H9 (cell line): Measurements from ENCODE around the gene CLRN3. TPM values are rescaled to one million over a fixed set of nuclear protein-coding genes. Genes with fewer than 3 reads are reported as not detected.

Experiments used
- DNase-seq: peaks from one replicate; pipeline ENCODE4 v3.0.0-alpha.2; 2017
- H2AFZ ChIP-seq: one replicate; pipeline ENCODE4 v1.6.1; 2013; ENCODE audit warnings: mild to moderate bottlenecking, low read length, control low read depth, moderate library complexity
- H2AK5ac ChIP-seq: 2 replicates; pipeline ENCODE4 v1.6.1; 2013; ENCODE audit warnings: low read length, control low read depth, mixed read lengths; ENCODE audit not compliant: insufficient read length
- H2BK120ac ChIP-seq: one replicate; pipeline ENCODE4 v1.6.1; 2013; ENCODE audit warnings: low read depth, mild to moderate bottlenecking, low read length, control low read depth, inconsistent platforms; ENCODE audit not compliant: poor library complexity, severe bottlenecking
- H2BK12ac ChIP-seq: 2 replicates; pipeline ENCODE4 v1.6.1; 2013; ENCODE audit warnings: low read length, control low read depth, mixed read lengths, low read depth; ENCODE audit not compliant: insufficient read length
- H2BK15ac ChIP-seq: 2 replicates; pipeline ENCODE4 v1.6.1; 2013; ENCODE audit warnings: low read depth, low read length, control low read depth
- H2BK20ac ChIP-seq: one replicate; pipeline ENCODE4 v1.6.1; 2013; ENCODE audit warnings: low read depth, mild to moderate bottlenecking, low read length, control low read depth, inconsistent platforms; ENCODE audit not compliant: poor library complexity, severe bottlenecking
- H2BK5ac ChIP-seq: 2 replicates; pipeline ENCODE4 v1.6.1; 2013; ENCODE audit warnings: low read length, control low read depth, mixed read lengths; ENCODE audit not compliant: insufficient read length
- H3K14ac ChIP-seq: 2 replicates; pipeline ENCODE4 v1.6.1; 2013; ENCODE audit warnings: low read length, control low read depth; ENCODE audit not compliant: insufficient read depth
- H3K18ac ChIP-seq: 2 replicates; pipeline ENCODE4 v1.6.1; 2013; ENCODE audit warnings: low read depth, mild to moderate bottlenecking, mixed read lengths, low read length, control low read depth; ENCODE audit not compliant: insufficient read length
- H3K23ac ChIP-seq: 2 replicates; pipeline ENCODE4 v1.6.1; 2013; ENCODE audit warnings: low read length, control low read depth, mixed read lengths, low read depth; ENCODE audit not compliant: insufficient read length
- H3K23me2 ChIP-seq: 2 replicates; pipeline ENCODE4 v1.6.1; 2013; ENCODE audit warnings: low read depth, mild to moderate bottlenecking, mixed read lengths, low read length, control low read depth; ENCODE audit not compliant: insufficient read length, poor library complexity, severe bottlenecking
- H3K27ac ChIP-seq: 2 replicates; pipeline ENCODE4 v1.5.1; 2013; ENCODE audit warnings: low read length, control low read depth, mixed read lengths, low read depth; ENCODE audit not compliant: insufficient read length
- H3K27me3 ChIP-seq: 2 replicates; pipeline ENCODE4 v1.6.1; 2013; ENCODE audit warnings: low read length, control low read depth, inconsistent platforms; ENCODE audit not compliant: insufficient read depth
- H3K4ac ChIP-seq: 2 replicates; pipeline ENCODE4 v1.6.1; 2013; ENCODE audit warnings: low read depth, mild to moderate bottlenecking, control low read depth, inconsistent platforms, low read length, moderate library complexity
- H3K4me1 ChIP-seq: 2 replicates; pipeline ENCODE4 v1.6.1; 2013; ENCODE audit warnings: low read length, control low read depth, inconsistent platforms; ENCODE audit not compliant: insufficient read depth
- H3K4me2 ChIP-seq: 2 replicates; pipeline ENCODE4 v1.6.1; 2013; ENCODE audit warnings: low read length, control low read depth, mixed read lengths; ENCODE audit not compliant: insufficient read length, insufficient read depth
- H3K56ac ChIP-seq: 2 replicates; pipeline ENCODE4 v1.6.1; 2013; ENCODE audit warnings: low read depth, mild to moderate bottlenecking, mixed read lengths, low read length, control low read depth; ENCODE audit not compliant: insufficient read length
- H3K79me1 ChIP-seq: 2 replicates; pipeline ENCODE4 v1.6.1; 2013; ENCODE audit warnings: low read depth, mild to moderate bottlenecking, moderate library complexity, low read length, control low read depth, inconsistent platforms; ENCODE audit not compliant: insufficient read depth, poor library complexity, severe bottlenecking
- H3K79me2 ChIP-seq: 2 replicates; pipeline ENCODE4 v1.6.1; 2013; ENCODE audit warnings: low read length, control low read depth, inconsistent platforms; ENCODE audit not compliant: insufficient read depth
- H3K9ac ChIP-seq: 2 replicates; pipeline ENCODE4 v1.6.1; 2013; ENCODE audit warnings: low read length, control low read depth, mixed read lengths; ENCODE audit not compliant: insufficient read length; ENCODE audit errors: extremely low read depth
- H3K9me3 ChIP-seq: one replicate; pipeline ENCODE4 v1.6.1; 2013; ENCODE audit warnings: low read depth, low read length, inconsistent platforms; ENCODE audit not compliant: control insufficient read depth
- H3T11ph ChIP-seq: one replicate; pipeline ENCODE4 v1.6.1; 2013; ENCODE audit warnings: mild to moderate bottlenecking, low read length, control low read depth, inconsistent platforms
- H4K20me1 ChIP-seq: one replicate; pipeline ENCODE4 v1.6.1; 2013; ENCODE audit not compliant: control insufficient read depth, insufficient read length, insufficient read depth
- H4K5ac ChIP-seq: 2 replicates; pipeline ENCODE4 v1.6.1; 2013; ENCODE audit warnings: low read depth, mild to moderate bottlenecking, mixed read lengths, low read length, control low read depth; ENCODE audit not compliant: insufficient read length
- H4K8ac ChIP-seq: replicated peaks from 2 replicates; pipeline ENCODE4 v1.6.1; 2013; ENCODE audit warnings: low read length, control low read depth, mixed read lengths, low read depth; ENCODE audit not compliant: insufficient read length
- H4K91ac ChIP-seq: 2 replicates; pipeline ENCODE4 v1.6.1; 2013; ENCODE audit warnings: low read depth, mild to moderate bottlenecking, moderate library complexity, mixed read lengths, low read length, control low read depth; ENCODE audit not compliant: insufficient read length
- H3K27ac Mint-ChIP-seq, 3 experiments: 2 replicates in 2 of 3; 3 replicates in 1 of 3; pipeline ENCODE4 v1.8.0; 2020 to 2021; ENCODE audit warnings: mixed read lengths in 3 of 3, mild to moderate bottlenecking in 1 of 3, moderate library complexity in 1 of 3
- H3K27me3 Mint-ChIP-seq: 2 replicates; pipeline ENCODE4 v1.8.0; 2021; ENCODE audit warnings: low read depth, mild to moderate bottlenecking, moderate library complexity, mixed read lengths
- H3K36me3 Mint-ChIP-seq, 3 experiments: 2 replicates in 2 of 3; 3 replicates in 1 of 3; pipeline ENCODE4 v1.8.0; 2020 to 2021; ENCODE audit warnings: low read depth in 3 of 3, mixed read lengths in 3 of 3; ENCODE audit not compliant: insufficient read depth in 1 of 3
- H3K4me1 Mint-ChIP-seq, 2 experiments: 2 replicates each; pipeline ENCODE4 v1.8.0; 2020; ENCODE audit warnings: mixed read lengths in 2 of 2
- H3K4me3 Mint-ChIP-seq, 2 experiments: 2 replicates in 1 of 2; 3 replicates in 1 of 2; pipeline ENCODE4 v1.8.0; 2020 to 2021; ENCODE audit warnings: mild to moderate bottlenecking in 2 of 2, mixed read lengths in 2 of 2, moderate library complexity in 1 of 2
- H3K9me3 Mint-ChIP-seq, 2 experiments: 2 replicates in 1 of 2; 3 replicates in 1 of 2; pipeline ENCODE4 v1.8.0; 2020; ENCODE audit warnings: mild to moderate bottlenecking in 2 of 2, mixed read lengths in 2 of 2, moderate library complexity in 1 of 2
- CTCF ChIP-seq: fragments of 200-600 bp; sonication (generic); conservative IDR thresholded peaks from 3 replicates; pipeline ENCODE4 v1.8.0; 2021; ENCODE audit warnings: antibody characterized with exemption, mild to moderate bottlenecking
- WGBS: extraction: QIAGEN DNeasy Blood & Tissue Kit; methylation state at CpG from one replicate; pipeline ENCODE4 v1.1.7; 2013; ENCODE audit warnings: missing lambda C conversion rate, low lambda C conversion rate, mixed read lengths; ENCODE audit not compliant: insufficient read length; ENCODE audit errors: extremely low coverage; 5-methylcytosine and 5-hydroxymethylcytosine counted together
- total RNA-seq: library from RNA; stranded (reverse); gene quantifications from 2 replicates; pipeline ENCODE4 v1.2.1, GENCODE V29; 2021

Gene CLRN3
- total RNA-seq, 1 experiment from 2014 or later, result not detected

GRCh38 chr10:127934383-127934782 lies 41.6 kb upstream of the CLRN3 start:
- Histone ChIP-seq H3K23ac (no peak overlapping the region), H3K4ac (no peak overlapping the region), H2BK20ac (no peak overlapping the region), H3K14ac (no peak overlapping the region), H2AK5ac (no peak overlapping the region), H3K27me3 (no peaks in the 10 kb centered on the region), H2BK12ac (no peak overlapping the region), H3T11ph (no peak overlapping the region), H2BK15ac (no peak overlapping the region), H4K20me1 (no peaks in the 10 kb centered on the region), H3K79me2 (no peaks in the 10 kb centered on the region), H3K4me1 (0 out of 2 replicates have a peak, but pooled peaks cover 4% of the 10 kb centered on the region), H3K9ac (no peak overlapping the region), H3K56ac (no peak overlapping the region), H3K4me2 (no peak overlapping the region), H4K8ac (no peak overlapping the region), H3K9me3 (no peaks in the 10 kb centered on the region), H3K27ac (no peak overlapping the region), H2BK120ac (no peak overlapping the region), H4K5ac (no peak overlapping the region), H3K23me2 (no peaks in the 10 kb centered on the region), H3K18ac (no peak overlapping the region), H2AFZ (no peak overlapping the region), H4K91ac (no peak overlapping the region), H3K79me1 (no peaks in the 10 kb centered on the region), H2BK5ac (no peak overlapping the region)
- Mint-ChIP-seq H3K4me1 (peaks cover 9 to 13% of the 10 kb centered on the region in 2 experiments), H3K27ac (no peak overlapping the region), H3K36me3 (no peaks in the 10 kb centered on the region), H3K4me3 (no peak overlapping the region), H3K27me3 (peaks cover 4% of the 10 kb centered on the region; the same call in 1 of the 2 replicates), H3K9me3 (no peaks in the 10 kb centered on the region; a peak in 1 of 5 replicates)
- DNase-seq, result no peak
- TF ChIP-seq CTCF, result no peak
- WGBS, result no CpG with 5 or more reads among the region's 14 CpGs
